Colonic mucosa (tissue), 4 donors: Measurements from ENCODE around the gene SLC16A8. TPM values are rescaled to one million over a fixed set of nuclear protein-coding genes. Genes with fewer than 3 reads are reported as not detected.

Source experiments
- DNase-seq: peaks from one replicate; pipeline ENCODE4 v3.0.0-alpha.2; 2020
- H3K27ac ChIP-seq: fragments of 200-600 bp; one replicate; pipeline ENCODE4 v1.8.0; 2021
- H3K27me3 ChIP-seq: fragments of 200-600 bp; one replicate; pipeline ENCODE4 v1.8.0; 2021
- H3K36me3 ChIP-seq: fragments of 200-600 bp; one replicate; pipeline ENCODE4 v1.8.0; 2021
- H3K4me1 ChIP-seq: fragments of 200-600 bp; one replicate; pipeline ENCODE4 v1.8.0; 2021; ENCODE audit warnings: mild to moderate bottlenecking
- H3K4me3 ChIP-seq: fragments of 200-600 bp; one replicate; pipeline ENCODE4 v1.8.0; 2021
- H3K9ac ChIP-seq, 2 donors: one replicate each; pipeline ENCODE4 v1.7.0; 2013; ENCODE audit warnings: control low read depth in 2 of 2, low read depth in 2 of 2, low read length in 2 of 2
- H3K9me3 ChIP-seq: fragments of 200-600 bp; one replicate; pipeline ENCODE4 v1.8.0; 2021
- intact Hi-C: fragments of 100-400 bp; cut with DNase I; formaldehyde crosslinking; loops from one replicate; pipeline ENCODE4 v1.14.1; 2022
- total RNA-seq, 2 donors: library from RNA; stranded (reverse); fragmentation: NEBNext Ultra II Directional in 1 of 2; extraction: Animal tissue kit (Norgen Biotek cat#: 25700) in 1 of 2; gene quantifications; one replicate each; pipeline ENCODE4 v1.2.1, GENCODE V29; 2021
- TF ChIP-seq, protein P1 (sequence below): fragments of 200-600 bp; IDR thresholded peaks from one replicate; pipeline ENCODE4 v1.8.0; 2022; ENCODE audit warnings: antibody characterized with exemption, mild to moderate bottlenecking
- donor health status: healthy.
- donor health status: DM: no; HTN: no; CAD: no.
- donor health status: DM: no; HTN: no; CAD: no.

Gene SLC16A8
- total RNA-seq, 2 donors from 2014 or later, result 0.27 TPM; not detected in 1

DNA sequence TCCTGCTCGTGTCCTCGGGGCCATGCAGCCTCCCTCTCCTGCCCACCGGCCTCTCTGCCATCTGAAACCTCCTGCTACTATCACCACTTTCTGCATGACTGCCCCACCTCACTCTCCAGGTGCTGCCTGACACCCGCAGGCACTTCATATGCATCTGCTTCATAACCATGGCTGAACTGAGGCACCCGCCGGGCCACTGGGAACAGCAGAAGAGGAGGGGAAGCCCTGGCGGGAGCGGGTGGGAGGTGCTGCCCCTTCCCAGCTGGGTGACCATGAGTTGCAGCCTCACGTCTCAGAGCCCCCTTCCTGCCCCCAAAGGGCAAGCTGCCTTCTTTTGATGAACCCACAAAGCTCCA, 48.5 kb downstream of the SLC16A8 start:
- Histone ChIP-seq H3K27me3 (no peaks in the 10 kb centered on the region), H3K9me3 (no peaks in the 10 kb centered on the region), H3K4me1 (no peaks in the 10 kb centered on the region), H3K36me3 (no peaks in the 10 kb centered on the region), H3K4me3 (no peak overlapping the region), H3K9ac (no peak overlapping the region), H3K27ac (no peak overlapping the region)
- intact Hi-C loops, result no loop called here
- DNase-seq, result no peak
- TF ChIP-seq, protein P1, sequence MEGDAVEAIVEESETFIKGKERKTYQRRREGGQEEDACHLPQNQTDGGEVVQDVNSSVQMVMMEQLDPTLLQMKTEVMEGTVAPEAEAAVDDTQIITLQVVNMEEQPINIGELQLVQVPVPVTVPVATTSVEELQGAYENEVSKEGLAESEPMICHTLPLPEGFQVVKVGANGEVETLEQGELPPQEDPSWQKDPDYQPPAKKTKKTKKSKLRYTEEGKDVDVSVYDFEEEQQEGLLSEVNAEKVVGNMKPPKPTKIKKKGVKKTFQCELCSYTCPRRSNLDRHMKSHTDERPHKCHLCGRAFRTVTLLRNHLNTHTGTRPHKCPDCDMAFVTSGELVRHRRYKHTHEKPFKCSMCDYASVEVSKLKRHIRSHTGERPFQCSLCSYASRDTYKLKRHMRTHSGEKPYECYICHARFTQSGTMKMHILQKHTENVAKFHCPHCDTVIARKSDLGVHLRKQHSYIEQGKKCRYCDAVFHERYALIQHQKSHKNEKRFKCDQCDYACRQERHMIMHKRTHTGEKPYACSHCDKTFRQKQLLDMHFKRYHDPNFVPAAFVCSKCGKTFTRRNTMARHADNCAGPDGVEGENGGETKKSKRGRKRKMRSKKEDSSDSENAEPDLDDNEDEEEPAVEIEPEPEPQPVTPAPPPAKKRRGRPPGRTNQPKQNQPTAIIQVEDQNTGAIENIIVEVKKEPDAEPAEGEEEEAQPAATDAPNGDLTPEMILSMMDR, result no peak

DNA sequence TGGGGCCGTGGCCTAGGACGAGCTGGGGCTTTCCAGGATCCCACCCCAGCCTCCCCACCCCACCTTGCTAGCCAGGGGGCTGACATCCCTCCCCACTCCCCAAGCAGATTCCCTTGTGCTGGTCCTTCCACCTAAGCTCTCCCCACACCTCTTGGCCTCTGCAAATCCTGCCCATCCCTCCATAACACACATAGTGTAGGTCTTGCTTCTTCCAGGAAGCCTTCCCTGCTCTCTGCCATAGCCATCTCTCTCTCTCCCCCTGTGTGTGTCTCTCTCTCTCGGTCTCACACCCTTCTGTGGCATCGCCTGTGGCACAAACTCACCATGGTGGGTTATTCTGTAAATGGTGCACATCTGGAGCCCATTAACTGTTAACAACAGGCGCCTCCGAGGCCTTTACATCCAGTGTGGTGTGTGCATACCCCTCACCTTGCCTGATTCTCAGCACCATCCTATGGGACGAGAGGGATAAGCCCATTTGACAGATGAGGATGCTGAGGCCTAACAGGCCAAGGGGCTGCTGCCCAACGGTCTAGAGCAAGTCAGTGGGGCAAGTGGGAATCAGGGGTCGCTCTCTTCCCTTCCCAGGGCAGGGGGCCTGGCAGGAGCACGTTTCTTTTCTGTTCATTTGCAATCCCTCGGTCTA, 49.0 kb downstream of the SLC16A8 start:
- H3K9ac ChIP-seq, result no peak overlapping the region

DNA sequence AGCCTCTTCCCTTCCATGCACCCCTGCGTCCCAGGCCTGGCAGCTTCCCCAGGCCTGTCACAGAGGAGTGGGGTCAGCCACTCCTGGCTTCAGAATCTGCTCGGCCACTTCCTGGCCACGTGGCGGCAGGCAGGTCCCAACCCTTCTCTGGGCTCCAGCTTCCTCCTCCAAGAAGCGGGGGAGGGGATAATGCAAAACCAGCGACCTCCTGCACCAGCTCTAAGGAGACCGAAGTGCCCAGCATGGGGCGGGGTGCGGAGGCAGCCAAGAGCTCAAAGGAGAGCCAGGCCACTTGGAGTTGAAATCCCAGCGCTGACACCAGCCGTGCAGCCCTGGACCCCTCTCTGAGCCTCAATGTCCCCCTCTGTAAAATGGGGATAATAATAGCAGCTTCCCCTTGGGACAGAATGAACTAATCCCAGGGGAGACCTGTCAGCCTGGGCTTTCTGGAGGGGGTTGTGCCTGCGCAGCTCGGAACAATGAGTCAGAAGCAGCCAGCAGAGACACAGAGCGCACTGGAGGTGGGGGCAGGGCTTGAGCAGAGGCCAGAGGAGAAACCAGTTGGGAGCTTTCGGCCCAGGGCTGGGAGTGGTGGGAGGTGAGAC, 49.6 kb downstream of the SLC16A8 start:
- H3K4me3 ChIP-seq, result no peak overlapping the region

More for the DNA sequence above, 49.0 kb downstream of the SLC16A8 start:
- H3K4me1 ChIP-seq, result peaks cover 2% of the 10 kb centered on the region
- H3K9me3 ChIP-seq, result no peaks in the 10 kb centered on the region
- H3K36me3 ChIP-seq, result no peaks in the 10 kb centered on the region
- H3K27me3 ChIP-seq, result no peaks in the 10 kb centered on the region
- TF ChIP-seq, protein P1, result no peak
- intact Hi-C loops, result no loop called here
- no peak overlapping the region for H3K27ac ChIP-seq
- no peak for DNase-seq
- no peak overlapping the region for H3K4me3 ChIP-seq

DNA sequence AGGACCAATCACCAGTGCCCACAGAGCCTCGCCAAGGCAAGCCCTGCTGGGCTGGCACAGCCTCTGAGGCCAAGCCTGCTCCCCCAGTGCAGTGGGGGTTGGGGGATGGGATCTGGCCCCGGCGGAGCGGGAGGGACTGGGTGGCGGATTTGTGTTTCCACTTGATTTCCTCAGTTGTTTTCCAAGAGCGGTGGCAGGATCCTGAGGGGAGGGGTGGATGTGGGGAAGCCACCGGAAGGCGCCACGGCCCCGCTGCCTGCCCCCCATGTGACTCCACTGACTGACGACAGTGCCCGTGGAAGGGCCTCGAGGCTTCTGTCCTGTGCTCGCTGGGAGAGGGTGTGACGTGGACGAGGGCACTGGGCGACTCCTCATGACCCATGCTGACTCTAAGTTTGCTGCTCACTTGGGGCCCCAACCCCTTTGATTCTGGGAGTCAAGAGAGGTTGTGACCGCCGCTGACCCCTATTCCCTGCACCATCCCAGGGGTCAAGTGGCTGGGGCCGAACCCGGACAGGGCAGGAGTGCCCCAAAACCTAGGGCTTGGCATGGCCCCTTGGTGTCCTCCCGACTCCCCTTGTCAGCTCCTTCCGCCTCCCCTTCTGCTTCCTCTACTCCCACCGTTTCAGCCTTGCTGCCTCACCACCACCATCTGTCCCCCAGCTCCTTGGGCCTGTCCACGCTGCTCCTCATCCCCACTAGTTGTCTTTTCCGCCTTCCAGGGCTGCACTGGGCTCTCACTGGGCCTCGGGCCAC, 50.3 kb downstream of the SLC16A8 start:
- DNase-seq, result no peak
- H3K9me3 ChIP-seq, result no peaks in the 10 kb centered on the region
- H3K4me1 ChIP-seq, result peaks cover 4% of the 10 kb centered on the region
- no peak overlapping the region for H3K4me3 ChIP-seq
- no peaks in the 10 kb centered on the region for H3K27me3 ChIP-seq
- no peak overlapping the region for H3K27ac ChIP-seq
- peak overlapping the region in 1 of 2 donors; percentile 32 for H3K9ac ChIP-seq
- H3K36me3 ChIP-seq, result no peaks in the 10 kb centered on the region
- TF ChIP-seq, protein P1, result no peak
- intact Hi-C loops, result no loop called here

More for the DNA sequence above, 49.6 kb downstream of the SLC16A8 start:
- H3K9ac ChIP-seq, result peak overlapping the region in 1 of 2 donors; percentile 32
- intact Hi-C loops, result no loop called here
- H3K4me1 ChIP-seq, result peaks cover 4% of the 10 kb centered on the region
- no peak overlapping the region for H3K27ac ChIP-seq
- H3K36me3 ChIP-seq, result no peaks in the 10 kb centered on the region
- no peaks in the 10 kb centered on the region for H3K9me3 ChIP-seq
- TF ChIP-seq, protein P1, result no peak
- DNase-seq, result peak; percentile 58
- no peaks in the 10 kb centered on the region for H3K27me3 ChIP-seq

DNA sequence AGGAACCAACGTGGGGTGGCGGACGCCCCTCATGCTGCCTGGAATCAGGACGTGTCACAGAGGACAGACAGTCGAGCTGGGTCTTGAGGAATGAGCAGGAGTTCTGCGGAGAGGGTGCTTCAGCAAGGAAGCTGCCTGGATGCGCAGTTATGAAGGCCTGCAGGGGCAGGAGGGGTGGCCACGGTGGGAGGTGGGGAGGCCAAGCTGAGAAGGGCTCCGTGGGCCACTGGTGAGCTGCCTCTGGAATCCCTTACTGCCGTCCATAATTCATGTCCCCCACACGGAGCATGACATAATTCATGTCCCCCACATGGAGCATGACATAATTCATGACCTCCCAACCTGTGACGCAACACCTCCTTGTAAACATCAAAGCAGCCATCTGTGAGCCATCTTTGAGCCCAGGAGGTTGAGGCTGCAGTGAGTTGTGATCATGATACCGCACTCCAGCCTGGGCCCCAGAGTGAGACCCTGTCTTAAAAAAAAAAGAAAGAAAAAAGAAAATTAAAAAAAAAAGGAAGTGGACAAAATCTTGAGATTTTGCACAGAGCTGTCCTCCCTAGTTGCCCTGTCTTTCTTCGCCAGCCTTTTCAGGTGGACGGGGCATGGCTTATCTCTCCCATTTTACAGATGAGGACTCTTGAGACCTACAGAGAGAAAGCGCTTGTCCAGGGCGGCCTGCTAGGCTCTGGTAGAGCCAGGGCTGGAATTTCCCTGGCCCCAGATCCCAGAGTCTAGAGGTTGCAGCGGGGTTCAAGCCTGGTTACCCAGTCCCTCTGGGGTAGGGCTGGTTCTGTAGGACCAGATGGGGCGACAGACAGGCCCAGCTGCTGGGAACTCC, 51.1 kb downstream of the SLC16A8 start:
- Histone ChIP-seq H3K27ac (no peak overlapping the region), H3K9ac (peak overlapping the region in 1 of 2 donors; percentile 4), H3K9me3 (no peaks in the 10 kb centered on the region), H3K27me3 (no peaks in the 10 kb centered on the region), H3K36me3 (no peaks in the 10 kb centered on the region), H3K4me3 (no peak overlapping the region), H3K4me1 (peaks cover 4% of the 10 kb centered on the region)
- intact Hi-C loops, result no loop called here
- DNase-seq, result no peak
- TF ChIP-seq, protein P1, result no peak
